Bone marrow (tissue), 2 donors: Measurements from ENCODE around the gene TSPAN31.
A peak's percentile ranks its signal among the peaks of the same experiment; 100 is the strongest.

Source experiments
- DNase-seq, 2 donors: peaks; one replicate each; lab custom pipeline; 2025; lab: John Stamatoyannopoulos, UW

The TSPAN31 gene

DNA sequence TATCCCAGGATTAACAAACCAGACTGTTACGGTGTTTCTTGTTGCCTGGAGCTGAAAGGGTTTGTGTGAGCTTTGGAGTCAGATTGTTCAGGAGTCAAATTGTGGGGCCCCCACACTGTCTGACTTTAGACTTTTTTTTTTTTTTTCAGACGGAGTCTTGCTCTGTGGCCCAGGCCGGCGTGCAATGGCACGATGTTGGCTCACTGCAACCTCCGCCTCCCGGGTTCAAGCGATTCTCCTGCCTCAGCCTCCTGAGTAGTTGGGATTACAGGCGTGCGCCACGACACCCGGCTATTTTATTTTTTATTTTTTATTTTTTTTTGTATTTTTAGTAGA is 38.6 kb downstream of the TSPAN31 start:
- DNase-seq, result no peak

DNA sequence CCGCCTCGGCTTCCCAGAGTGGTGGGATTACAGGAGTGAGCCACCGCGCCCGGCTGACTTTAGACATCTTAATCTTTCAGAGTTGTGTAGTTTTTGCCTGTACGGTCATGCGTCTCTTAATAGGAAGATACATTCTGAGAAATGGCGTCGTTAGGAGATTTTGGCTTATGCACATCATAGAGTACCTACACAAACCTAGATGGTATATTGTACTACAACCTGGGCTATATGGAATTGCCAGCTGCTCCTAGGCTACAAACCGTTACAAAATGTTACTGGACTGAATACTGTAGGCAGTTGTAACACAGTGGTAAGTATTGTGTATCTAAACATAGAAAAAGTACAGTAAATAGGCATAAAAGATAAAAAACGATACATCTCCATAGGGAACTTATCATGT is 39.0 kb downstream of the TSPAN31 start:
- DNase-seq, result no peak

GRCh38 chr12:57793920-57794319 is 49.1 kb downstream of the TSPAN31 start:
- no peak for DNase-seq

DNA sequence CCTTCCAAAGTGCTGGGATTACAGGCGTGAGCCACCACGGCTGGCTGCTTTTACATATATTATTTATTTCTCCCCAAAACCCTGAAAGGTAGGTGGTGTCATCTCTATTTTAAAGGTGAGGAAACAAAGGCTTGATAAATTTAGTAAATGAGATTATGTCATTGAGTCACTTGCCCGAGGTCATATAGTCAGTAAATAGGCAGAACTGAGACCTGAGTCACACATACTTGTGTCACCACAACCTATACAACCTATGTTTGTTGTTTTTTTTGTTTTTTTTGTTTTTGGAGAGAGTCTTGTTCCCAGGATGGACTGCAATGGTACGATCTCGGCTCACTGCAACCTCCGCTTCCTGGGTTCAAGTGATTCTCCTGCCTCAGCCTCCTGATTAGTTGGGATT is 50.5 kb downstream of the TSPAN31 start:
- DNase-seq, result no peak

DNA sequence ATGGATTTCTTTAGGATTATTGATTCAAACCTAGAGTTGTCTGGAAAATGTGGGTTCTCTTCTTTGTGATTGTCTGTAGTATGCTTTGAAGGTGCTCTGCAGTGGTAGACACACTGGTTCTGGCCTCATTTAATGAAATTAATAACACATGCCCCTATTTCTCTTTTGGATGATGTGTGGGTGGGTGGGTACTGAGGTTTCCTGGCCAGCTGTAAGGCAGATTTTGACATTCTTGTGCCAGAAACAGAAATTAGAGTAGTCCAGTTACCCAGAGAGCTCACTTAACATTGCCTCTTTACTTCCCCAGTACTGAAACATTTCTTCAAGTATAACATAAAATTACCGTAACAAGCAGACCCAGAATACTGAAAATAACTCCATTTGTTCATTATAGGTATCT is 52.2 kb downstream of the TSPAN31 start:
- DNase-seq, result no peak

GRCh38 chr12:57797933-57798332 is 53.1 kb downstream of the TSPAN31 start:
- DNase-seq, result peak in 1 of 2 donors; percentile 47
